Calu3 (cell line): ENCODE measurements around the gene TM9SF3. TPM values are rescaled to one million over a fixed set of nuclear protein-coding genes. Genes with fewer than 3 reads are reported as not detected.

Experiments
- BruUV-seq: library from RNA; stranded (reverse); fragments of 400-500 nt; replicated peaks from 2 replicates; lab custom pipeline; 2021; lab: Mats Ljungman, UMichigan
- CTCF ChIA-PET: fragments of 300-600 bp; sonication (Branson Sonifier 250); formaldehyde crosslinking; loops from one replicate; lab custom pipeline; 2022; ENCODE audit warnings: antibody characterized with exemption; lab: Charles Lee
- DNase-seq: peaks from one replicate; pipeline ENCODE4 v3.0.0; 2022
- H3K27ac Mint-ChIP-seq: one replicate; pipeline ENCODE4 v1.8.0; 2022; ENCODE audit warnings: mixed read lengths; ENCODE audit not compliant: unreplicated experiment
- H3K27me3 Mint-ChIP-seq: one replicate; pipeline ENCODE4 v1.8.0; 2022; ENCODE audit warnings: mixed read lengths; ENCODE audit not compliant: unreplicated experiment
- H3K36me3 Mint-ChIP-seq: one replicate; pipeline ENCODE4 v1.8.0; 2022; ENCODE audit warnings: mild to moderate bottlenecking, moderate library complexity, mixed read lengths; ENCODE audit not compliant: insufficient read depth, unreplicated experiment
- H3K4me1 Mint-ChIP-seq: one replicate; pipeline ENCODE4 v1.8.0; 2022; ENCODE audit warnings: mild to moderate bottlenecking, low read depth, mixed read lengths; ENCODE audit not compliant: unreplicated experiment
- H3K4me3 Mint-ChIP-seq: one replicate; pipeline ENCODE4 v1.8.0; 2022; ENCODE audit warnings: mild to moderate bottlenecking, low read depth, moderate library complexity, mixed read lengths; ENCODE audit not compliant: unreplicated experiment
- H3K9me3 Mint-ChIP-seq: one replicate; pipeline ENCODE4 v1.8.0; 2022; ENCODE audit warnings: low read depth, mixed read lengths; ENCODE audit not compliant: unreplicated experiment
- CTCF ChIP-seq: fragments of 200-600 bp; IDR thresholded peaks from one replicate; pipeline ENCODE4 v1.8.0; 2022; ENCODE audit warnings: antibody characterized with exemption; ENCODE audit not compliant: unreplicated experiment
- intact Hi-C: fragments of 100-400 bp; cut with micrococcal nuclease; formaldehyde crosslinking; loops from one replicate; pipeline ENCODE4 v1.10.0; 2022; ENCODE audit not compliant: unreplicated experiment
- total RNA-seq: library from RNA; stranded (reverse); gene quantifications from 2 replicates; pipeline ENCODE4 v1.2.3, GENCODE V29; 2022

The TM9SF3 gene
- total RNA-seq, 1 experiment from 2014 or later: 177 TPM

GRCh38 chr10:96598846-96599245, 12.0 kb upstream of the TM9SF3 start:
- peaks cover 21% of the 10 kb centered on the region for H3K36me3 Mint-ChIP-seq
- no peak overlapping the region for H3K4me3 Mint-ChIP-seq
- H3K27me3 Mint-ChIP-seq: no peaks in the 10 kb centered on the region
- no TSS peak for BruUV-seq
- CTCF ChIA-PET: no interaction called here
- H3K9me3 Mint-ChIP-seq: no peaks in the 10 kb centered on the region
- DNase-seq: no peak
- H3K4me1 Mint-ChIP-seq: peaks cover 13% of the 10 kb centered on the region
- H3K27ac Mint-ChIP-seq: no peak overlapping the region
- intact Hi-C loops: no loop called here
- TF ChIP-seq CTCF: no peak

- Mint-ChIP-seq H3K27ac (peak overlapping the region; percentile 60), H3K9me3 (no peaks in the 10 kb centered on the region), H3K36me3 (peaks cover 11% of the 10 kb centered on the region), H3K27me3 (no peaks in the 10 kb centered on the region), H3K4me3 (no peak overlapping the region), H3K4me1 (peaks cover 13% of the 10 kb centered on the region)
- CTCF ChIA-PET: no interaction called here
- intact Hi-C loops: no loop called here
- no TSS peak for BruUV-seq
- TF ChIP-seq CTCF: no peak
- no peak for DNase-seq
Observed at GRCh38 chr10:96596422-96597407, 9.9 kb upstream of the TM9SF3 start.

- Mint-ChIP-seq H3K27me3 (no peaks in the 10 kb centered on the region), H3K4me1 (peaks cover 13% of the 10 kb centered on the region), H3K4me3 (no peak overlapping the region), H3K9me3 (no peaks in the 10 kb centered on the region), H3K36me3 (peaks cover 20% of the 10 kb centered on the region), H3K27ac (no peak overlapping the region)
- intact Hi-C loops: no loop called here
- TF ChIP-seq CTCF: no peak
- CTCF ChIA-PET: no interaction called here
- no TSS peak for BruUV-seq
- no peak for DNase-seq
Observed at GRCh38 chr10:96595741-96596140, 8.9 kb upstream of the TM9SF3 start.

GRCh38 chr10:96591946-96592345, 5.1 kb upstream of the TM9SF3 start:
- no peak for TF ChIP-seq CTCF
- no TSS peak for BruUV-seq
- intact Hi-C loops: no loop called here
- H3K4me1 Mint-ChIP-seq: peaks cover 11% of the 10 kb centered on the region
- DNase-seq: no peak
- H3K4me3 Mint-ChIP-seq: no peak overlapping the region
- CTCF ChIA-PET: no interaction called here
- no peaks in the 10 kb centered on the region for H3K9me3 Mint-ChIP-seq
- peaks cover 20% of the 10 kb centered on the region for H3K36me3 Mint-ChIP-seq
- H3K27me3 Mint-ChIP-seq: no peaks in the 10 kb centered on the region
- H3K27ac Mint-ChIP-seq: no peak overlapping the region
